ENCODE measurements around the gene SLC40A1. TPM values are rescaled to one million over a fixed set of nuclear protein-coding genes. Genes with fewer than 3 reads are reported as not detected.
A peak's percentile ranks its signal among the peaks of the same experiment; 100 is the strongest.

Gene SLC40A1
- total and polyA plus RNA-seq, 4 donors = 97.4 to 572 (median 168) TPM

- TF ChIP-seq, protein P1, sequence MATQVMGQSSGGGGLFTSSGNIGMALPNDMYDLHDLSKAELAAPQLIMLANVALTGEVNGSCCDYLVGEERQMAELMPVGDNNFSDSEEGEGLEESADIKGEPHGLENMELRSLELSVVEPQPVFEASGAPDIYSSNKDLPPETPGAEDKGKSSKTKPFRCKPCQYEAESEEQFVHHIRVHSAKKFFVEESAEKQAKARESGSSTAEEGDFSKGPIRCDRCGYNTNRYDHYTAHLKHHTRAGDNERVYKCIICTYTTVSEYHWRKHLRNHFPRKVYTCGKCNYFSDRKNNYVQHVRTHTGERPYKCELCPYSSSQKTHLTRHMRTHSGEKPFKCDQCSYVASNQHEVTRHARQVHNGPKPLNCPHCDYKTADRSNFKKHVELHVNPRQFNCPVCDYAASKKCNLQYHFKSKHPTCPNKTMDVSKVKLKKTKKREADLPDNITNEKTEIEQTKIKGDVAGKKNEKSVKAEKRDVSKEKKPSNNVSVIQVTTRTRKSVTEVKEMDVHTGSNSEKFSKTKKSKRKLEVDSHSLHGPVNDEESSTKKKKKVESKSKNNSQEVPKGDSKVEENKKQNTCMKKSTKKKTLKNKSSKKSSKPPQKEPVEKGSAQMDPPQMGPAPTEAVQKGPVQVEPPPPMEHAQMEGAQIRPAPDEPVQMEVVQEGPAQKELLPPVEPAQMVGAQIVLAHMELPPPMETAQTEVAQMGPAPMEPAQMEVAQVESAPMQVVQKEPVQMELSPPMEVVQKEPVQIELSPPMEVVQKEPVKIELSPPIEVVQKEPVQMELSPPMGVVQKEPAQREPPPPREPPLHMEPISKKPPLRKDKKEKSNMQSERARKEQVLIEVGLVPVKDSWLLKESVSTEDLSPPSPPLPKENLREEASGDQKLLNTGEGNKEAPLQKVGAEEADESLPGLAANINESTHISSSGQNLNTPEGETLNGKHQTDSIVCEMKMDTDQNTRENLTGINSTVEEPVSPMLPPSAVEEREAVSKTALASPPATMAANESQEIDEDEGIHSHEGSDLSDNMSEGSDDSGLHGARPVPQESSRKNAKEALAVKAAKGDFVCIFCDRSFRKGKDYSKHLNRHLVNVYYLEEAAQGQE (IDR thresholded peaks at IDR 0.05) = no peak
- TF ChIP-seq HNF4G (IDR thresholded peaks at IDR 0.05) = no peak
Measured at GRCh38 chr2:189585226-189585756, 4.7 kb upstream of the SLC40A1 start (continued).

GRCh38 chr2:189584686-189585085 lies 4.1 kb upstream of the SLC40A1 start:
- no peaks in the 10 kb centered on the region for H3K27me3 ChIP-seq (ENCODE audit: control insufficient read depth in 4 of 4, insufficient read depth in 4 of 4, low read length in 3 of 4)
- peaks cover 0 to 24% (median 13%) of the 10 kb centered on the region in 4 donors for H3K4me1 ChIP-seq (ENCODE audit: control insufficient read depth in 4 of 4, insufficient read depth in 4 of 4, low read length in 3 of 4)
- no peak overlapping the region for H3K9ac ChIP-seq (ENCODE audit: low read depth in 1 of 2, low read length in 2 of 2)
- no peak overlapping the region for H3K27ac ChIP-seq (ENCODE audit: low read depth in 1 of 2, low read length in 2 of 2)
- H3K9me3 ChIP-seq (ENCODE audit: control insufficient read depth in 4 of 4, low read length in 3 of 4) = no peaks in the 10 kb centered on the region
- H3K36me3 ChIP-seq (ENCODE audit: control insufficient read depth in 4 of 4, insufficient read depth in 3 of 4, low read depth in 1 of 4, low read length in 3 of 4) = no peaks in the 10 kb centered on the region
- DNase-seq (ENCODE audit: low spot score) = no peak
- H3K4me3 ChIP-seq (ENCODE audit: low read depth in 1 of 3, low read length in 3 of 3) = no peak overlapping the region
- TF ChIP-seq, protein P2, sequence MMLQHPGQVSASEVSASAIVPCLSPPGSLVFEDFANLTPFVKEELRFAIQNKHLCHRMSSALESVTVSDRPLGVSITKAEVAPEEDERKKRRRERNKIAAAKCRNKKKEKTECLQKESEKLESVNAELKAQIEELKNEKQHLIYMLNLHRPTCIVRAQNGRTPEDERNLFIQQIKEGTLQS (IDR thresholded peaks at IDR 0.05) = no peak
- TF ChIP-seq MAX (IDR thresholded peaks at IDR 0.05) = no peak
- TF ChIP-seq NR2F2 (IDR thresholded peaks at IDR 0.05) = no peak
- no peak for TF ChIP-seq FOXA2 (IDR thresholded peaks at IDR 0.05)
- no peak for TF ChIP-seq EGR1 (IDR thresholded peaks at IDR 0.05; ENCODE audit: low read depth in 2 of 2)
- no peak for TF ChIP-seq RXRA (IDR thresholded peaks at IDR 0.05)
- no peak for TF ChIP-seq JUND (IDR thresholded peaks at IDR 0.05)
- TF ChIP-seq, protein P1 (IDR thresholded peaks at IDR 0.05) = no peak
- TF ChIP-seq SP1 (IDR thresholded peaks at IDR 0.05) = peak; percentile 13
- no peak for TF ChIP-seq TAF1 (conservative IDR thresholded peaks at IDR 0.05)
- no peak for TF ChIP-seq GABPA (IDR thresholded peaks at IDR 0.05 in 1 of 2, conservative IDR thresholded peaks at IDR 0.05 in 1 of 2)
- TF ChIP-seq HNF4A (conservative IDR thresholded peaks at IDR 0.05) = peak in 1 of 2 donors; percentile 36
- no peak for TF ChIP-seq RAD21 (IDR thresholded peaks at IDR 0.05)
- TF ChIP-seq HNF4G (IDR thresholded peaks at IDR 0.05) = no peak
- no peak for TF ChIP-seq FOXA1 (IDR thresholded peaks at IDR 0.05)
